Measurements from ENCODE around the gene GALR2.

The GALR2 gene

GRCh38 chr17:76121932-76122430 lies 47.4 kb downstream of the GALR2 start:
- peak; percentile 9 for DNase-seq (ENCODE audit: low read depth)
- TF ChIP-seq CTCF (conservative IDR thresholded peaks at IDR 0.05; ENCODE audit: low read length): no peak
- peak overlapping the region; percentile 38 for H3K4me3 ChIP-seq (ENCODE audit: low read length)

- TF ChIP-seq CTCF (conservative IDR thresholded peaks at IDR 0.05; ENCODE audit: low read length): no peak
- no peak overlapping the region for H3K4me3 ChIP-seq (ENCODE audit: low read length)
- no peak for DNase-seq (ENCODE audit: low read depth)
Observed at GRCh38 chr17:76122431-76123190, 48.0 kb downstream of the GALR2 start.

- no peak overlapping the region for H3K4me3 ChIP-seq (ENCODE audit: low read length)
- no peak for TF ChIP-seq CTCF (conservative IDR thresholded peaks at IDR 0.05; ENCODE audit: low read length)
- no peak for DNase-seq (ENCODE audit: low read depth)
Observed at GRCh38 chr17:76123191-76123499, 48.6 kb downstream of the GALR2 start.

GRCh38 chr17:76123749-76124581 lies 49.4 kb downstream of the GALR2 start:
- H3K4me3 ChIP-seq (ENCODE audit: low read length): no peak overlapping the region
- no peak for DNase-seq (ENCODE audit: low read depth)
- TF ChIP-seq CTCF (conservative IDR thresholded peaks at IDR 0.05; ENCODE audit: low read length): no peak

GRCh38 chr17:76124582-76125390 lies 50.2 kb downstream of the GALR2 start:
- no peak overlapping the region for H3K4me3 ChIP-seq (ENCODE audit: low read length)
- DNase-seq (ENCODE audit: low read depth): no peak
- peak; percentile 33 for TF ChIP-seq CTCF (conservative IDR thresholded peaks at IDR 0.05; ENCODE audit: low read length)

- H3K4me3 ChIP-seq (ENCODE audit: low read length): no peak overlapping the region
- DNase-seq (ENCODE audit: low read depth): no peak
- TF ChIP-seq CTCF (conservative IDR thresholded peaks at IDR 0.05; ENCODE audit: low read length): no peak
Observed at GRCh38 chr17:76125391-76125675, 50.8 kb downstream of the GALR2 start.

Data from AG10803 (cell line).